HEK293T (cell line): ENCODE results near the gene ALPP.
"Not testable (repeated sequence)": the region's sequence is repeated elsewhere in the genome, so short reads cannot be mapped to it uniquely, and the experiment has no call there.

Experiments used
- ARNT ChIP-seq: fragments of 450-650 bp; IDR thresholded peaks from 2 replicates; pipeline ENCODE4 v1.6.1; 2017; ENCODE audit warnings: mild to moderate bottlenecking
- CTBP1 ChIP-seq: fragments of 450-650 bp; IDR thresholded peaks from 2 replicates; pipeline ENCODE4 v1.6.1; 2016; ENCODE audit warnings: borderline replicate concordance
- FOXA1 ChIP-seq: fragments of 450-650 bp; IDR thresholded peaks from 2 replicates; pipeline ENCODE4 v1.6.1; 2016; ENCODE audit warnings: mild to moderate bottlenecking
- FOXM1 ChIP-seq: fragments of 450-650 bp; IDR thresholded peaks from 2 replicates; pipeline ENCODE4 v1.6.1; 2017; ENCODE audit warnings: mild to moderate bottlenecking, borderline replicate concordance
- HDGF ChIP-seq: fragments of 450-650 bp; IDR thresholded peaks from 2 replicates; pipeline ENCODE4 v1.6.1; 2017; ENCODE audit warnings: antibody characterized with exemption, borderline replicate concordance
- LEF1 ChIP-seq: fragments of 450-650 bp; IDR thresholded peaks from 2 replicates; pipeline ENCODE4 v1.6.1; 2017; ENCODE audit warnings: mild to moderate bottlenecking, borderline replicate concordance
- PKNOX1 ChIP-seq: fragments of 450-650 bp; IDR thresholded peaks from 2 replicates; pipeline ENCODE4 v1.6.1; 2016
- SP1 ChIP-seq: fragments of 450-650 bp; IDR thresholded peaks from 2 replicates; pipeline ENCODE4 v1.6.1; 2017
- SUZ12 ChIP-seq: fragments of 450-650 bp; IDR thresholded peaks from 2 replicates; pipeline ENCODE4 v1.6.1; 2016; ENCODE audit warnings: mild to moderate bottlenecking
- TARDBP ChIP-seq: fragments of 450-650 bp; IDR thresholded peaks from 2 replicates; pipeline ENCODE4 v1.6.1; 2016

- not testable (repeated sequence) for TF ChIP-seq FOXM1, ARNT, TARDBP, SP1, HDGF, LEF1, SUZ12, PKNOX1, CTBP1, FOXA1
Measured at GRCh38 chr2:232407428-232408150, 29.0 kb downstream of the ALPP start.
